Adipose tissue (tissue), 3 donors: Measurements from ENCODE around the gene YWHAH. TPM values are rescaled to one million over a fixed set of nuclear protein-coding genes. Genes with fewer than 3 reads are reported as not detected.

Experiments
- polyA plus RNA-seq, 3 donors: library from polyadenylated mRNA; stranded (reverse); fragments of 200-250 nt; gene quantifications; one replicate each; pipeline ENCODE4 v1.2.3, GENCODE V29; 2013
- donor health status: healthy with polysubstance abuse.
- donor health status: Bipolar disorder and iron deficiency.
- donor health status: healthy.

Gene YWHAH
- polyA plus RNA-seq, 3 donors = 43.8 to 85.4 (median 84.1) TPM

Other genes starting within 250 kb of the YWHAH start
- 1 to 10 TPM; 4.2 to 7.4 (median 5.3) TPM for gene PRR14L, start 194.4 kb upstream of the YWHAH start, polyA plus RNA-seq
- 10 to 100 TPM in 1 of 3 donors, 1 to 10 TPM in 2; 3.5 to 14.4 (median 4.0) TPM for gene DEPDC5, start 190.5 kb upstream of the YWHAH start, polyA plus RNA-seq
- gene SLC5A1, start 98.7 kb downstream of the YWHAH start, polyA plus RNA-seq = under 1 TPM in 2 of 3 donors, not detected in 1; 0.28 to 0.60 TPM
- under 1 TPM in 1 of 3 donors, not detected in 2; 0.36 TPM for gene C22orf42, start 214.8 kb downstream of the YWHAH start, polyA plus RNA-seq